Fibroblast of mammary gland (primary cell): ENCODE measurements around the gene ADNP.

Source experiments
- DNase-seq: peaks from one replicate; pipeline ENCODE4 v3.0.0-alpha.2; 2010; ENCODE audit warnings: low read depth
- H3K4me3 ChIP-seq: 2 replicates; pipeline ENCODE4 v1.5.1; 2011; ENCODE audit warnings: low read depth, mild to moderate bottlenecking, low read length, moderate library complexity; ENCODE audit not compliant: control insufficient read depth
- TF ChIP-seq, protein P1 (sequence below): conservative IDR thresholded peaks from 2 replicates; pipeline ENCODE4 v1.5.1; 2011; ENCODE audit warnings: low read depth, low read length, inconsistent platforms; ENCODE audit not compliant: control insufficient read depth, insufficient read depth

The ADNP gene

DNA sequence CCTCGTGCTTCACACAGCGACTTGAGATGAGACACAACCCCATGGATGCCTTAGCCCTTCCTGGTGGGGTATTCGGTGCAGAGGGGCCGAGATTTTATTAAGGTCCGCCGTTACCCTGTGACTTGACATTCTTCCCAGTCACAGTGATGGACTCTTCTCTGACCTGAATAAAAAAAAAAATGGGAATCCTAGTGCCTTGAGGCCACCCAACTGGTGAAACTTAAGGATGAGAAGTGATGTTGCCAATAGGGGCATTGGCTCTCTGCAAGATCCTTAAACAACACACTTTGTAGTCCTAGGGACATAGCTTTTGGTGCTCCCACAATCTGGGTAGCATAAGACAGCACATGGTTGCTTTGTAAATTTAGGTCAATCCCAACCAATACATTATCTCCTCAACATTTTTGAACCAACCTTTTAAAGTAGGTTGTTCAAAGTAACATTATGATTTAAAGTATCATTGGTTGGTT lies 814 bp upstream of the ADNP start:
- TF ChIP-seq, protein P1, sequence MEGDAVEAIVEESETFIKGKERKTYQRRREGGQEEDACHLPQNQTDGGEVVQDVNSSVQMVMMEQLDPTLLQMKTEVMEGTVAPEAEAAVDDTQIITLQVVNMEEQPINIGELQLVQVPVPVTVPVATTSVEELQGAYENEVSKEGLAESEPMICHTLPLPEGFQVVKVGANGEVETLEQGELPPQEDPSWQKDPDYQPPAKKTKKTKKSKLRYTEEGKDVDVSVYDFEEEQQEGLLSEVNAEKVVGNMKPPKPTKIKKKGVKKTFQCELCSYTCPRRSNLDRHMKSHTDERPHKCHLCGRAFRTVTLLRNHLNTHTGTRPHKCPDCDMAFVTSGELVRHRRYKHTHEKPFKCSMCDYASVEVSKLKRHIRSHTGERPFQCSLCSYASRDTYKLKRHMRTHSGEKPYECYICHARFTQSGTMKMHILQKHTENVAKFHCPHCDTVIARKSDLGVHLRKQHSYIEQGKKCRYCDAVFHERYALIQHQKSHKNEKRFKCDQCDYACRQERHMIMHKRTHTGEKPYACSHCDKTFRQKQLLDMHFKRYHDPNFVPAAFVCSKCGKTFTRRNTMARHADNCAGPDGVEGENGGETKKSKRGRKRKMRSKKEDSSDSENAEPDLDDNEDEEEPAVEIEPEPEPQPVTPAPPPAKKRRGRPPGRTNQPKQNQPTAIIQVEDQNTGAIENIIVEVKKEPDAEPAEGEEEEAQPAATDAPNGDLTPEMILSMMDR = no peak
- peak overlapping the region; percentile 20 for H3K4me3 ChIP-seq
- DNase-seq = no peak

DNA sequence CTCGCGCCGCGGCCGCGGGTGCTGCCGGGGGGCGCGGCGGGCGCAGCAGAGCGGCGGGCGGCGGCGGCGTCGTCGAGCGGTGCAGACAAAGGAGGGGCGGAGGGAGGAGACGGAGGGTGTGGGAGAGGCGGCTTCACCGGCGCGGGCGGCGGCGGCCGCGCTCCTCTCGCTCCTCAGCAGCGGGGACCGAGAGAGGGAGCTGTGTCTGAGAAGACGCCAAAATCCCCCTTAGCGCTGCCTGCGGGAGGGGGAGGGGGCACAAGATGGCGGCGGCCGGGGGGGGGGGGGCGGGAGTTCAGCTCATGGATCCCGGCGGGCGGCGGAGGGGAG lies 296 bp downstream of the ADNP start:
- DNase-seq = no peak
- H3K4me3 ChIP-seq = peak overlapping the region; percentile 61
- TF ChIP-seq, protein P1 = no peak

DNA sequence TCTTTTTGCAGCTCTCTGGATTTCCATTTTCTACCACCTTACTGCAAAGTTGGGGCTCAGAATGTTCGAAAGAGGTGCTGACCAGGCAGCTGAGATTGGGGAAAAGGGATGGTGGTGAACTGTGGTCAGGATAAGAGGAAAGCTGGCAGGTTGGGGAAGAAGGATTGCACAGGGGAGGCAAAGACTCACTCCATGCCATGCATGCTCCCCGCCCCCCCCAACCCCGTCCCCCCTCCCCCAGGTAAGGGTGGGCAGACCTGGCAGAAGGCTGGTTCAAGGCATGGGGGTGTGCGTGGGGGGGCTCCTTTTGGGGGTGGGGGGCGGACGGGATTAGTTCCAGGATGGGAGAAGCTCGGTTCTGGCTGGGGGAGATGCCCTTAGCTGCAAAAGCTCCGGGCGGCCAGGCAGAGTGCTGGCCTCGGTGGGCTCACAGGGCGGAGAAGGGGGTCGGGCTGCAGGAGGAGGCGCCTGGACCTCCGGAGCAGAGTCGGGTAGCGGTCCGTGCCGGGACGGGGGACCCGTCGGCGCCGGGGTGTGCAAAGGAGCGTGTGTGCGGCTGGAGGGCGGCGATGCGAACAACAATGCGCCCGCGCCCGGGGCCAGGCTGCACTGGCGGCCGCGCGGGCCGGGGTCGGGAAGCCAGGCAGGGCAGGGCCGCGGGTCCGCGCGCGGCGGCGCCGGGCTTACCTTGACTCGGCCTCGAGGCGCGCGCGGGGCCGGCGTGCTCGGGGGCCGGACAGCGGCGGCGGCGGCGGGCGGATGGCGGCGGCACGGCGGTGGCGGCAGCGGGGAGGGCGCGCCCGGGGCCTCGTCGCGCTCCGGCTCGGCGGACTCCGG lies 880 bp downstream of the ADNP start:
- TF ChIP-seq, protein P1 = no peak
- DNase-seq = no peak
- peak overlapping the region; percentile 84 for H3K4me3 ChIP-seq

DNA sequence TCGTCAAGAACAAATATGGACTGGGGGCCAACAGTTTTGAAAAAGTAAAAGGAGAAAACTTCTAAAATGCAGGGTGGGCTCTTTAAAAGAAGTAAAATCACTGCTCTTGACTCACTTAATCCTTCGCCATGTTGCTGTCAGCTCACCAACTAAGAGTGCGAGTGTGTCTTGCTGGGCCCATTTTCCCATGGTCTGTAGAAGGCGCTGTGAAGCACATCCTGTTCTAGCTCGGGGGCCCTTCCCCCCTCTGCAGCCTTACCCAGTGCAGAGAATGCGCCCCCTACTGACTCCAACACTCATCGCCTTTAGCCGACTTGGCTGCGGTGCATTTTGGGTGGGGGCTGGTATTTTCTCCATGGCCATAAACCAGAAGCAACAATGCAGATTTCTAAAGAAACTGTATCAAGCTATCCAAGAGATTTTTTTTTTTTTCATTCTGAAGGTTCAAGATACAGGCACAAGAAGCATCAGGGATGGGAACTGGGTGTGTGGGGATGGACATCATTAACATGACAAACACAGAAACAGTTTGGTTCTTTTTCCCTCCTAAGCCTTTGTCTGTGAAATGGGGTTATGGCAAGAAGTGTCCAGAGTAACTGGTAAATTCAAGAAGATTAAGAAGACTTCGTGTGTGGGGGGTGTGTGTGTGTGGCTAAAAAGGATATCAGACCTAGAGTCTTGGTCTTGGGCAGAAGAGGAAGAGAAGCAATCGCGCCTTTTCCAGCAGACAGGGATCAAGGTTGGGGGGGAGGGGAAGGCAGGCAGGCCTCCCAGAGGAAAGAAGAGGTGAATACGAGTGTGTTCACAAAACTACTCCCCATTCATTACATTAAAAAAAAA lies 1.7 kb downstream of the ADNP start:
- DNase-seq = peak; percentile 96
- H3K4me3 ChIP-seq = peak overlapping the region; percentile 84
- TF ChIP-seq, protein P1 = peak; percentile 99

DNA sequence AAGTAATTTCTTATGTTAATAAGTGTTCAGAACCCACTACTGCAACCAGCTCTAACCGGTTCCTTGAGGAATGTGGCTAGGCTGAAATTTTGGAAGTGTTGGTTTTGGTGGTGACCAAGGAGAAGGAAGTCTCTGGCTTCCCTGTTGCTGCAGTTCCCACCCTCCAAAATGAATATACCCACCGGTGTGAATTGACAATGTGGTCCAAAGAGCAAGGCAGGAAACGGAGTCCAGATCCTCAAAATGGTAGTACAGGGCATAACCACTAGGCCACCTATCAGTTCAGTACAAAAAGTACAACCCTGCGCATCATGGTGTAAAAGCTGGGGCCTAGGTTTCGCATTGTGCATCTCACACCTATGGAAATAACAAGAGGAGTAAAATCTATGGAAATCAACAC lies 2.8 kb downstream of the ADNP start:
- TF ChIP-seq, protein P1 = no peak
- no peak for DNase-seq
- H3K4me3 ChIP-seq = peak overlapping the region; percentile 84

DNA sequence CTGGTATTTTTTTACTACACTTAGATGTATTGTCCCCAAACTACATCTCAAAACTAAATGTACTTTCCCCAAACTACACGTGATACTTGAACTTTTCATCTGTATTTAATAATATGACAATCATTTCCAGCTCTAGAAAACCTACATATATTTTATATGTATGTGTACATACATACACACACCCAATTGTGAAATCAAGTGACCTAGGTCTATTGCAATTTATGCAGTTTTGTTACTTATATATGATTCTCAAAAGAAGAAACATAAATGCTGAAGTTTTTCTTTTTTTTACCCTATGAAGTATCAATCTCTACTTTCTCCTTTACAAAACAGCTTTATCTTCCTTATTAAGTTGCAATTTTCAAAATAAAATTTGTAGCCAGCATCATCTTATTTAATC lies 4.7 kb downstream of the ADNP start:
- TF ChIP-seq, protein P1 = no peak
- no peak for DNase-seq
- no peak overlapping the region for H3K4me3 ChIP-seq
